ENCODE data around the gene PPP2R5C. TPM values are rescaled to one million over a fixed set of nuclear protein-coding genes. Genes with fewer than 3 reads are reported as not detected.

The PPP2R5C gene
- total and polyA plus RNA-seq, 9 of the 15 experiments (the other 6 are each of a cell fraction or from before 2014, with no cell fraction given), result 284 to 617 (median 395) TPM

DNA sequence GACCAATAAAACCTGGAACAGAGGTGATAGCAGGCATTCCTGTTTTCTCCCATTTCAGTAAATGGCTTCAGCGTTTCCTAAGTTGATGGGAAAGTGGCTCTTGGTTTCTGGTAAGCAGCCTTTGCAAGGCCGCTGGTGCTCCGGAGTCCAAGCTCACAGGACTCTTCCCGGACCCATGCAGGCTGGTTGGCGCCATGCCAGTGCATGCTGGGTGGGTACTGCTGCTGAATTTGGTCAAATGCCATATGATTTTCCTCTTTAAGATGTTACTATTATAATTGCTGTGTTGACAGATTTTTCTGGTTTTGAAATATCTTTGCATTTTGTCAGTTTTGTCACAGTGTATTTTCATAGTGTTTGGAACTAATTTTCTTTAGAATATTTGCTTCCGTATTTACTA is 27.7 kb downstream of the PPP2R5C start:
- ChIA-PET CTCF (ENCODE audit: low intra/inter-chr PET ratio) (no interaction called here), POLR2A (no interaction called here)
- 82% methylated on average over 6 of the region's 6 CpGs for WGBS (ENCODE audit: insufficient coverage, low coverage, missing lambda C conversion rate)

GRCh38 chr14:101790232-101790631 is 28.7 kb downstream of the PPP2R5C start:
- no peak overlapping the region for H3K9ac ChIP-seq (ENCODE audit: insufficient read depth in 1 of 2, low read depth in 2 of 2, low read length in 2 of 2)
- DNase-seq (ENCODE audit: extremely low read depth in 1 of 4, low spot score in 3 of 4), result no peak
- WGBS (ENCODE audit: insufficient coverage, low coverage, missing lambda C conversion rate), result 93% methylated on average over 7 of the region's 7 CpGs
- no peak for FAIRE-seq
- ChIA-PET CTCF (ENCODE audit: low intra/inter-chr PET ratio) (no interaction called here), POLR2A (no interaction called here)
- peaks cover 80% of the 10 kb centered on the region for H3K79me2 ChIP-seq (ENCODE audit: control insufficient read depth, insufficient read depth, low read length)
- intact Hi-C loops (cut with micrococcal nuclease) (no loop called here), in situ Hi-C loops (cut with MboI) (no loop called here)
- no peak overlapping the region for H2AFZ ChIP-seq (ENCODE audit: low read depth, low read length)
- no peaks in the 10 kb centered on the region for H4K20me1 ChIP-seq (replicated peaks; ENCODE audit: control insufficient read depth, insufficient read depth, low read length)
- H3K4me1 ChIP-seq (replicated peaks in 1 of 2; ENCODE audit: control insufficient read depth in 2 of 2, insufficient read depth in 2 of 2, low read length in 2 of 2), result no peaks in the 10 kb centered on the region
- no peaks in the 10 kb centered on the region for H3K27me3 ChIP-seq (ENCODE audit: control insufficient read depth in 2 of 2, insufficient read depth in 2 of 2, low read length in 2 of 2)
- TF ChIP-seq ZBTB43 (CRISPR knock-in tag; IDR thresholded peaks at IDR 0.05) (no peak), NEUROD1 (IDR thresholded peaks at IDR 0.05; ENCODE audit: borderline replicate concordance, low read depth, low read length, partially characterized antibody) (no peak), SMARCC2 (IDR thresholded peaks at IDR 0.05; ENCODE audit: low read depth) (no peak), ZNF507 (tag; conservative IDR thresholded peaks at IDR 0.05) (no peak), CBX8 (IDR thresholded peaks at IDR 0.05; ENCODE audit: borderline replicate concordance, extremely low read depth, low read depth, low read length, poor library complexity, severe bottlenecking) (no peak), ZNF24 (IDR thresholded peaks at IDR 0.05) (no peak), RHOXF2B (CRISPR knock-in tag; conservative IDR thresholded peaks at IDR 0.05) (no peak)
- ATAC-seq, result no peak
- no peaks in the 10 kb centered on the region for H3K9me3 ChIP-seq (replicated peaks; ENCODE audit: control insufficient read depth, insufficient read depth, low read depth, low read length)
- H3K27ac ChIP-seq (ENCODE audit: extremely low read depth, low read depth, low read length), result no peak overlapping the region
- H3K4me2 ChIP-seq (ENCODE audit: insufficient read depth, low read length), result no peak overlapping the region
- BruUV-seq (replicated peaks), result no TSS peak
- no peak overlapping the region for H3K4me3 ChIP-seq
- H3K9me1 ChIP-seq (ENCODE audit: control insufficient read depth, insufficient read depth, low read length), result no peaks in the 10 kb centered on the region
- peaks cover 57% of the 10 kb centered on the region; the same call in 2 of the 3 replicates for H3K36me3 ChIP-seq (ENCODE audit: control insufficient read depth, insufficient read depth, low read length)

More for the DNA sequence above, 27.7 kb downstream of the PPP2R5C start:
- no peaks in the 10 kb centered on the region for H3K9me3 ChIP-seq (replicated peaks; ENCODE audit: control insufficient read depth, insufficient read depth, low read depth, low read length)
- peaks cover 79% of the 10 kb centered on the region for H3K79me2 ChIP-seq (ENCODE audit: control insufficient read depth, insufficient read depth, low read length)
- H3K27ac ChIP-seq (ENCODE audit: extremely low read depth, low read depth, low read length), result no peak overlapping the region
- H2AFZ ChIP-seq (ENCODE audit: low read depth, low read length), result no peak overlapping the region
- in situ Hi-C loops (cut with MboI) (no loop called here), intact Hi-C loops (cut with micrococcal nuclease) (no loop called here)
- no peaks in the 10 kb centered on the region for H3K4me1 ChIP-seq (replicated peaks in 1 of 2; ENCODE audit: control insufficient read depth in 2 of 2, insufficient read depth in 2 of 2, low read length in 2 of 2)
- H3K4me3 ChIP-seq, result no peak overlapping the region
- DNase-seq (ENCODE audit: extremely low read depth in 1 of 4, low spot score in 3 of 4) (no peak), ATAC-seq (no peak), FAIRE-seq (no peak)
- H3K9me1 ChIP-seq (ENCODE audit: control insufficient read depth, insufficient read depth, low read length), result no peaks in the 10 kb centered on the region
- BruUV-seq (replicated peaks), result no TSS peak
- no peak overlapping the region for H3K4me2 ChIP-seq (ENCODE audit: insufficient read depth, low read length)
- no peak overlapping the region for H3K9ac ChIP-seq (ENCODE audit: insufficient read depth in 1 of 2, low read depth in 2 of 2, low read length in 2 of 2)
- no peaks in the 10 kb centered on the region for H3K27me3 ChIP-seq (ENCODE audit: control insufficient read depth in 2 of 2, insufficient read depth in 2 of 2, low read length in 2 of 2)
- peaks cover 56% of the 10 kb centered on the region; the same call in 2 of the 3 replicates for H3K36me3 ChIP-seq (ENCODE audit: control insufficient read depth, insufficient read depth, low read length)
- no peaks in the 10 kb centered on the region for H4K20me1 ChIP-seq (replicated peaks; ENCODE audit: control insufficient read depth, insufficient read depth, low read length)
- no peak for TF ChIP-seq ATF7 (IDR thresholded peaks at IDR 0.05)
- no peak for TF ChIP-seq BDP1 (IDR thresholded peaks at IDR 0.05; ENCODE audit: insufficient read depth, insufficient read length)
- peak; percentile 55; the same call in 1 of the 2 replicates for TF ChIP-seq MAFK (IDR thresholded peaks at IDR 0.05; ENCODE audit: low read length)
- TF ChIP-seq C11orf30 (IDR thresholded peaks at IDR 0.05; ENCODE audit: low read depth), result peak; percentile 74
- TF ChIP-seq MAFG (tag; conservative IDR thresholded peaks at IDR 0.05), result peak; percentile 61
- TF ChIP-seq ZNF316 (IDR thresholded peaks at IDR 0.05), result peak; percentile 89
- TF ChIP-seq NFIC (IDR thresholded peaks at IDR 0.05), result peak; percentile 78
- peak; percentile 57; the same call in 1 of the 2 replicates for TF ChIP-seq MAFF (IDR thresholded peaks at IDR 0.05; ENCODE audit: low read length)
- TF ChIP-seq ZNF347 (CRISPR knock-in tag; IDR thresholded peaks at IDR 0.05; ENCODE audit: low read depth), result no peak
- no peak for TF ChIP-seq ZNF766 (CRISPR knock-in tag; conservative IDR thresholded peaks at IDR 0.05)
